ENCODE results near the gene MYO16.

DNA sequence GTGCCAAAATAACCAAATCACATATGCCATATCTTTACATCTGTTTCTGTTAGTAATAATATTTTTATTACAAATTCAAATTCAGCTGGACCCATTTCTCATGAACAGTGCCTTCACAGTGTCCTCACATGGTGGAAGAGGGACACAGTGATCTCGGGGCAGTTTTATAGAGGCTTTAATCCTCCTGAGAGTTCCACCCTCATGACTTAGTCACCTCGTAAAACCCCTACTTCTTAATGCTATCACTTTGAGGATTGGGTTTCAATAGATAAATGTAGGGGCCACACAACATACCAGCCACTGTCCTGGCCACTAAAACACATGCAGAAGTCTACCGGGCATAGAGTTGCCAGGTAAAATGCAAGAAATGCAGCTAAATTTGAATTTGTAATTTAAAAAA is 201.5 kb downstream of the MYO16 start:
- TF ChIP-seq, protein P1, sequence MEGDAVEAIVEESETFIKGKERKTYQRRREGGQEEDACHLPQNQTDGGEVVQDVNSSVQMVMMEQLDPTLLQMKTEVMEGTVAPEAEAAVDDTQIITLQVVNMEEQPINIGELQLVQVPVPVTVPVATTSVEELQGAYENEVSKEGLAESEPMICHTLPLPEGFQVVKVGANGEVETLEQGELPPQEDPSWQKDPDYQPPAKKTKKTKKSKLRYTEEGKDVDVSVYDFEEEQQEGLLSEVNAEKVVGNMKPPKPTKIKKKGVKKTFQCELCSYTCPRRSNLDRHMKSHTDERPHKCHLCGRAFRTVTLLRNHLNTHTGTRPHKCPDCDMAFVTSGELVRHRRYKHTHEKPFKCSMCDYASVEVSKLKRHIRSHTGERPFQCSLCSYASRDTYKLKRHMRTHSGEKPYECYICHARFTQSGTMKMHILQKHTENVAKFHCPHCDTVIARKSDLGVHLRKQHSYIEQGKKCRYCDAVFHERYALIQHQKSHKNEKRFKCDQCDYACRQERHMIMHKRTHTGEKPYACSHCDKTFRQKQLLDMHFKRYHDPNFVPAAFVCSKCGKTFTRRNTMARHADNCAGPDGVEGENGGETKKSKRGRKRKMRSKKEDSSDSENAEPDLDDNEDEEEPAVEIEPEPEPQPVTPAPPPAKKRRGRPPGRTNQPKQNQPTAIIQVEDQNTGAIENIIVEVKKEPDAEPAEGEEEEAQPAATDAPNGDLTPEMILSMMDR (IDR thresholded peaks at IDR 0.05; ENCODE audit: low read depth, low read length, poor library complexity, severe bottlenecking): no peak
- no peak for TF ChIP-seq EZH2phosphoT487 (IDR thresholded peaks at IDR 0.05; ENCODE audit: borderline replicate concordance, low read length)
